HG03457 (cell line): ENCODE measurements around the gene XRN2.
"Not testable (repeated sequence)": the region's sequence is repeated elsewhere in the genome, so short reads cannot be mapped to it uniquely, and the experiment has no call there.

ENCODE experiments used
- ATAC-seq: cut with Tn5 transposase; IDR thresholded peaks from one replicate; pipeline ENCODE4 v1.9.1; 2021; ENCODE audit warnings: moderate number of reproducible peaks; ENCODE audit not compliant: unreplicated experiment

XRN2 gene

DNA sequence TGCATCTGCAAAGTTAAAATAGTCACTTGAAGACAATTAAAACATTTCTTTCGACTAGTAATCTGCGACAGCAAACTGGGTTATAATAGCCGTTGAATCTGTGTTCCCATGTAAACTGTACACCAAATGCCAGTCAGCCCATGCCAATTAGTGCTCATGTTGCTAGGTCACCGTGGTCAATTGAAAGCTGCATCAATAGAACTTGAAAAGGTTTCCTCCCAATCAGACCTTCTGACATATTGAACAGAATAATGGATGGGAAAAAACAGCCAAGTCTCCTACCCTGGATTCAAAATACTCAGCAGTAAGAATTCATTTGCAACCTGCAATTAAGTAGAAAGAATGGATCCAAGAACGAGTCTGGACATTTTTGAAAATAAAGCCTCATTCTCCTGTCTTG, 83.0 kb downstream of the XRN2 start:
- ATAC-seq: no peak

DNA sequence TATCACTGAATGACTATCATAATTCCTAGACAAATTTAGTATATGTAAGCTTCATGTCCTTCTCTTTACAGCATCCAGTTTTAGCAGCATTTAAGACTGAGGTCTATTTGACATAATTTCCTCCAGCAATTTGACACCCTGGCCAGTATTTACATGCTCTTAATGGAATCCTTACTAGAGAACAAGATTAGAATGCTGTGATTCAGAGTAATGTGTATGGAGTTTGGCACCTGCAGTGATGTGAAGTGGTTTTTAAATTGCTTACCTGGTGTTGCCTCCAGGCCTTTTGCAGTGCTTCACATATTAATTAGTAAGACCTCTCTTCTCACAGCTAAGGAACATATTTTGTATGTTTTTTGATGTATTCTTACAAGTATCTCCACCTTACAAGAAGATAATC, 84.4 kb downstream of the XRN2 start:
- ATAC-seq: no peak

- no peak for ATAC-seq
Measured at GRCh38 chr20:21388566-21388965, 85.4 kb downstream of the XRN2 start.

GRCh38 chr20:21389368-21389767, 86.2 kb downstream of the XRN2 start:
- no peak for ATAC-seq

DNA sequence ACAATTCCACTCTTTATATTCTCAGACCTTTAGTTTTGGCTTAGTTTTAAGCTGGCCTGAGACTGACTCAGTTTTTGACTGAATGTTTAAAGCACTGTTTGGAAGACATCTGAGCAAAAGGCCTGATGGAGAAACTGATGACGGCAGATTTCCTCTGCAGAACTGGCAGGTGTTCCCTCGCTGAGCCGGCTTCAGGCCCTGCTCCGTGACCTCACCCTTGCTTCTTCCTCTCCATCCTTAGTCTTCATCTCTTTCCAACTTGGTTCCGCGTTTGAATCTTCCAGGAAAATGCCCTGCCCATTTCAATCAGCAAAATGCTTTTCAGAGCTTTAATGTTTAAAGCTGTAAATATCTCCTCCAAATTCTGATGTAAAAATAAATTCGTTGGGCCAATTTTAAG, 87.6 kb downstream of the XRN2 start:
- no peak for ATAC-seq

- no peak for ATAC-seq
Measured at GRCh38 chr20:21391185-21391971, 88.2 kb downstream of the XRN2 start.

DNA sequence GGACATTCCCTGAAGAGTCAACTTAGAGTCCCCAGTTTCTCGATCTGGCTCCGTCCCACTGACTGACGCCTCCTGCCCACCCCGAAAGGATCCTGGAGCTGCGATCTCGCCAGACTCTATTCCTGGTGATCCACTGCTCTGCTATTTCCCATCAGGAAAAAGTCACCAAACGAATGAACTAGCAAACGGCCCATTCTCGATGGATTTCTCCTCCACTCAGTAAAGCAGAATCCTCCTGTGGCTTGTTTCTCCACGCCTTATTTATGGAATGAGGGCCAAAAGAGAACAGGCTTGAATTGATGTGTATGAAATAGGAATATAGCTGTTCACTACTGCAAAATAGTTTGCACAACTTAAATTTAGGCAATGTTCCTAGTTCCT, 88.8 kb downstream of the XRN2 start:
- no peak for ATAC-seq

DNA sequence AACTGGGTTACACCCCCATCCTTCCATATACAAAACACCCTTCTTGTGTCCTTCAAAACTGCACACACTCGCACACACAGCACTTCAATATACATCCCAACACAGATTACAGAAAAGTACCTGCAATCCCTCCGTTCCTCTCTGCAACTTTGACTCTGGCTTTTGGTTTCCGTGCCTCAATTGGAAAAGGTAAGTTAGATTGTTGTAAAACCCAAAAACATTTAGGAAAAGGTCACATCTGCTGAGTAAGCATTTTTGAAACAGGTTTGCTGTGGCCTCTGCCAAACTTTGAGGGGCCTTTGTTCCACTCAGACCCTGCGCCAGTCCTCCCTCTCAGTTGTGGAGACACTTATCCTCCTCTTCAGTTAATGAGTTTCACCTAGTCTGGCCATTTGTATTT, 90.0 kb downstream of the XRN2 start:
- ATAC-seq: no peak

- ATAC-seq: no peak
Measured at GRCh38 chr20:21393816-21394519, 90.8 kb downstream of the XRN2 start.

DNA sequence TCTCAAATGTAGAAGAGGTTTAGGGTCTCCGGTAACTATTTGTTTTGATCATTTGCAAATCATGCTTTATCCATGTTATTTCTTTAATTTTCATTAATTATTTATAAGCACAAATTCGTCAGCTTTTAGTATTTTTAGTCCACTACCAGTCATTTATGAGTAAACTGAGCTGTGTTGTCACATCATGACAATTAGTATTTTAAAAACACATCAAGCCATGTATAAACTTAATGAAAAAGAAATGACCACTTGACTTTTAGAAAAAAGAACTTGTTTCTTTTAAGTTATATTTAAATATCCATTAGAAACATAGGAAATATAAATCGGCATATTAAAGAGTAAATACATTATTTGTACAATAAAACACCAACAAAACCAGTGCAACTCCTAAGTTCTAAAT, 91.4 kb downstream of the XRN2 start:
- no peak for ATAC-seq

DNA sequence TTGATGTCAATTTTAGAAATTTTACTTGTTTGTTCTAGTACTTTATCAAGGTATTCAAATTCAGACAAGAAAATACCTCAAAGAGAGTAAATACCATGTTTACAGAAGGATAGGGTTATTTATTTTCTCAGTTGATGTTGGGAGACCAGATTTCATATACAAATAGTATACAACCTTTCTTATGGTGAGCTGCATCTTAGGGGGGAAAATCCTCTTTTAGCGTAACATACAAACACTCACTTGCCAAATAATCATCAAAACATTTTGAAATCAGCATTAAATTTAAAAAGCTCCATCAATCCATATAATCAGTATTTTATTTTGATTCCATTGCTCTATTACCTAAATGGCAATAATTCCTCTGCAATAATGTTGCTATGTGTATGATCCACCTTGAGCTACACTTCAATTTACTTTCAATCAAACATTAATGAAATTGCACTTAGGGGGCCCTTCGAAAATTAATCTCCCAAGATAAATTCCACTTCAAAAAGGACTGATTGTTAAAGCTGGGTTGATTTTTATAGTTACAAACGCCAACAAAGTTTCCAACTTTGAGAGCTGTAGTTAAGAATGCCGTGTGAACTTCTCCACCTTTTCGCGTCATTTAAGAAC, 92.0 kb downstream of the XRN2 start:
- ATAC-seq: no peak

- ATAC-seq: no peak
Measured at GRCh38 chr20:21395666-21396598, 92.8 kb downstream of the XRN2 start.

- no peak for ATAC-seq
Measured at GRCh38 chr20:21396599-21397340, 93.6 kb downstream of the XRN2 start.

DNA sequence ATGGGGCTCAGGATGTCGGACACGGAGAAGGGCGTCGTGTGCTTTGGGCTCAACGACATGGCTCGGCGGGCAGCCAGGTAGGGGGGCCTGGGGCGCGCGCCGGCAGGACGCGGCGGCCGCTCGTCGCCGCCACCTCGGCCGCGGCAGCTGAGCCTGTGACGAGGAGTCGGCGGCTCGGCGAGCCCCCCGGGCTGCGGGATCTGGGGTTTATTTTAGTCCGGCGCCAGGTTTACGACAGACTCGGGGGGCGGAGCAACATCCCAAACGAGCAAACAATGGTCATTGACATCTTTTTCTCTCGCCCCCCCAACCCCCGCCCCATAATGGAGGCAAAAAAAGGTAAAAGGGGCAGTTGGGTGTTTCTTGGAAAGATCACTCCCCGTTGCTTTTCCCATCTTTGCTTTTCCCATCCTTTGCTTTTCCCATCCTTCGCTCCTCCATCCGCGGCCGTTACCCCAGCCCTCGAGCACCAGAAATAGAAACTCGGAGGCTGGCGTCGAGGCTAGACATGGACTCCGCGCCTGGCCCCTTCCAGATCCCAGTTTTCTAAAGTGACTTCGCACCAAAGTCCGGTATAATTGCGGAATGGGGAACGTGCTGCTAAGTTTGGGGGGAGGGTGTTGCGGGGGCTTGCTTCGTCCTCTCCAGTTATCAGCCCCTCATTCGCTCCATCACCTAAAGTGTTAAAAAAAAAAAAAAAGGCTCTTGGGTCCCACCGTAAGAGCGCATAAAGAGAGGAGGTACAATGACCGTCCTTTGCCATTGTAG, 94.4 kb downstream of the XRN2 start, which contains the start of gene NKX2-4:
Gene NKX2-4 (minus strand): TSS at position 186 of the 768 bp plus-strand sequence. CDS start 127 bp downstream, at position 59.
- ATAC-seq: no peak

GRCh38 chr20:21398109-21399004, 95.2 kb downstream of the XRN2 start:
- ATAC-seq: no peak

GRCh38 chr20:21399005-21399475, 95.9 kb downstream of the XRN2 start:
- ATAC-seq: no peak

GRCh38 chr20:21411725-21412124, 108.6 kb downstream of the XRN2 start:
- ATAC-seq: no peak

- ATAC-seq: not testable (repeated sequence)
Measured at GRCh38 chr20:21413996-21414395, 110.9 kb downstream of the XRN2 start.
